T-helper 2 cell treated with Interferon-gamma antibody and Interleukin-4, amounts not matched to agents 100 ng/mL and 5 ng/mL, for 36 hours (primary cell): ENCODE data around the gene LYPD3. TPM values are rescaled to one million over a fixed set of nuclear protein-coding genes. Genes with fewer than 3 reads are reported as not detected.
"Not testable (repeated sequence)": the region's sequence is repeated elsewhere in the genome, so short reads cannot be mapped to it uniquely, and the experiment has no call there.

ENCODE experiments used
- intact Hi-C: fragments of 100-400 bp; cut with micrococcal nuclease; formaldehyde crosslinking; loops from one replicate; pipeline ENCODE4 v1.15.1; 2023
- total RNA-seq: library from RNA; stranded (reverse); gene quantifications from 2 replicates; pipeline ENCODE4 v1.2.3, GENCODE V29; 2022

The LYPD3 gene
- total RNA-seq, result 0.39 and 0.64 TPM in 2 replicates

- intact Hi-C loops, result loop anchor here (10.0 kb wide), 1 partner anchor 319 kb away; the partner anchor contains the start of gene KCNN4
These were observed at the start of gene LYPD3 for GRCh38 chr19:43465468-43466120. LYPD3 (minus strand) TSS chr19:43465608; CDS start chr19:43465571, 37 bp downstream.

- intact Hi-C loops, result not testable (repeated sequence)
These were observed 47.0 kb upstream of the LYPD3 start for GRCh38 chr19:43512399-43512798.

GRCh38 chr19:43511324-43511723, 45.9 kb upstream of the LYPD3 start:
- intact Hi-C loops, result no loop called here

GRCh38 chr19:43510713-43511112, 45.3 kb upstream of the LYPD3 start:
- intact Hi-C loops, result no loop called here

- intact Hi-C loops, result no loop called here
These were observed 42.5 kb upstream of the LYPD3 start for GRCh38 chr19:43507880-43508279.

GRCh38 chr19:43506629-43507028, 41.2 kb upstream of the LYPD3 start:
- intact Hi-C loops, result no loop called here

- intact Hi-C loops, result no loop called here
These were observed 40.5 kb upstream of the LYPD3 start for GRCh38 chr19:43505941-43506340.

- intact Hi-C loops, result no loop called here
These were observed 39.7 kb upstream of the LYPD3 start for GRCh38 chr19:43505186-43505456.

GRCh38 chr19:43504426-43505185, 39.2 kb upstream of the LYPD3 start, which contains the start of gene PHLDB3:
PHLDB3 (minus strand) TSS chr19:43504746; CDS start chr19:43504118, 628 bp downstream.
- intact Hi-C loops, result loop anchor here (1.0 to 5.0 kb wide), 5 partner anchors 22 to 1498 kb away; partner anchors contain the start of gene RELB

GRCh38 chr19:43503501-43504425, 38.4 kb upstream of the LYPD3 start:
- intact Hi-C loops, result loop anchor here (1.0 to 5.0 kb wide), 5 partner anchors 23 to 1499 kb away; partner anchors contain the start of gene RELB

GRCh38 chr19:43502419-43502976, 37.1 kb upstream of the LYPD3 start:
- intact Hi-C loops, result loop anchor here (5.0 kb wide), 1 partner anchor 1500 kb away; the partner anchor contains the start of gene RELB

GRCh38 chr19:43501661-43502418, 36.4 kb upstream of the LYPD3 start:
- intact Hi-C loops, result loop anchor here (5.0 kb wide), 1 partner anchor 1500 kb away; the partner anchor contains the start of gene RELB

- intact Hi-C loops, result no loop called here
These were observed 33.6 kb upstream of the LYPD3 start for GRCh38 chr19:43499042-43499441.

GRCh38 chr19:43498233-43498842, 32.9 kb upstream of the LYPD3 start:
- intact Hi-C loops, result no loop called here

- intact Hi-C loops, result no loop called here
These were observed 31.6 kb upstream of the LYPD3 start for GRCh38 chr19:43496960-43497359.

GRCh38 chr19:43495082-43495481, 29.7 kb upstream of the LYPD3 start:
- intact Hi-C loops, result no loop called here

- intact Hi-C loops, result no loop called here
These were observed 25.4 kb upstream of the LYPD3 start for GRCh38 chr19:43490759-43491158.

GRCh38 chr19:43489979-43490599, 24.7 kb upstream of the LYPD3 start:
- intact Hi-C loops, result no loop called here

GRCh38 chr19:43489310-43489709, 23.9 kb upstream of the LYPD3 start:
- intact Hi-C loops, result no loop called here
